T-helper 1 cell treated with Interleukin-12 subunit alpha and Interleukin-12 subunit beta and Interleukin-4 antibody, amounts not matched to agents 30 ng/mL and 1 ng/mL, for 36 hours (primary cell): ENCODE data around the gene TBC1D3H. TPM values are rescaled to one million over a fixed set of nuclear protein-coding genes. Genes with fewer than 3 reads are reported as not detected.
"Not testable (repeated sequence)": the region's sequence is repeated elsewhere in the genome, so short reads cannot be mapped to it uniquely, and the experiment has no call there.

Source experiments
- intact Hi-C: fragments of 100-400 bp; cut with micrococcal nuclease; formaldehyde crosslinking; loops from one replicate; pipeline ENCODE4 v1.15.1; 2024
- total RNA-seq: library from RNA; stranded (reverse); gene quantifications from 2 replicates; pipeline ENCODE4 v1.2.3, GENCODE V29; 2022

TBC1D3H gene
- total RNA-seq, result not detected in 2 replicates

DNA sequence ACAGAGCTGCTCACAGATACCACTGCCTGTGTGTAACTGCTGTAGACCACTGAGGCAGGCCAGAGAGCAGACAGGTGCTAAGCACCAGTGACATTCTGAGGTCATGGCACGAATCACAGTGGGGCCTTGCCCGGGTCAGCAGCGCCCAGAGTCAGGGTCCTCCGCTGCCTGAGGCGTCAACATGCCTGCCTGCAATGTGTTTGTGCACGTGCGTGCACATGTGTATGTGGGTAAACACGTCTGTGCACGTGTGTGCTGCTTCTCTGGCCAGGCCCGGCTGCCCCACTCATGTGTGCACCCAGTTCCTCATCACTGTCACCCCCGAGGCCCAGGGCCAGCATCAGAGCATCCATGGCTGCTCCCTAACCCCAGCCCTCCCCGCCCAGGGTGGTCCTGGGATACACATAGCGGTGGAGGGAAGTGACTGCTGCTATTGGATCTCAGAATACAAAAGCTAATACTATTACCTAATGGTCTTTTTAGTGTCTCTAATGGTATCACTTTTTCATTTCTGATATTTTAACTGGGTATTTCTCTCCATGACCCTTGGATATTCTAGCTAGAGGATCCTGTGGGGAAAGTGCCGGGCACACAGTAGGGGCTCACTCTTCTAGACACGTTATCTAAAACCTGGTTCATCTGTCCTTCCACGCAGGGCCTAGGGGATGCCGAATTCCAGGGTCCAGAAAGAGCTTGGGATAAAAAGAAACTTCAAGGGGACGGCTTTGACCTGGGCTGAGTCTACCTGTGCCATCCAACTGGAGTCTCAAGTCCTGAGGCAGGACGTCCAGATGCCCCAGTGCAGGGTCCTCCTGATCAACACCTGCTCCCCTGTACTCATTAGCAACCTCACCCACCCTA is at the start of gene TBC1D3H:
Gene TBC1D3H, minus strand, starts transcription at position 51 of the 861 bp plus-strand sequence. CDS start 1,540 bp downstream, outside the sequence.
- intact Hi-C loops, result not testable (repeated sequence)

- intact Hi-C loops, result not testable (repeated sequence)
These were observed 40.7 kb upstream of the TBC1D3H start for GRCh38 chr17:36428891-36429290.

DNA sequence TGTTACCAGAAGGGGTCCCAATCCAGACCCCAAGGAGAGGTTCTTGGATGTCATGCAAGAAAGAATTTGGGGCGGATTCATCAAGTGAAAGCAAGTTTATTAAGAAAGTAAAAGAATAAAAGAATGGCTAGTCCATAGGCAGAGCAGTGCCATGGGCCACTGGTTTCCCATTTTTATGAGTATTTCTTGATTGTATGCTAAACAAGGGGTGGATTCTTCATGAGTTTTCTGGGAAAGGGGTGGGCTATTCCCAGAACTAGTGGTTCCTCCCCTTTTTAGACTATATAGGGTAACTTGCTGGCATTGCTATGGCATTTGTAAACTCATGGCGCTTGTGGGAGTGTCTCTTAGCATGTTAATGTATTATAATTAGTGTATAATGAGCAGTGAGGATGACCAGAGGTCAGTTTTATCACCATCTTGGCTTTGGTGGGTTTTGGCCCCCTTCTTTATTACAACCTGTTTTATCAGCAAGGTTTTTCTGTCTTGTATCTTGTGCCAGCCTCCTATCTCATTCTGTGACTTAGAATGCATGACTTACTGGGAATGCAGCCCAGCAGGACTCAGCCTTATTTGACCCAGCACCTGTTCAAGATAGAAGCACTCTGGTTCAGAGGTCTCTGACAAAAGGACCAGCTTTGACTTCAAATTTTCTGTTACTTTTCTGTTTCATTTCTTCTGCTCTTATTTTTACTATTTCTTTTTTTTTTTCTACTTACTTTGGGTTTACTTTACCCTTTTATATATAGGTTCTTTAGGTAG is 27.1 kb upstream of the TBC1D3H start:
- intact Hi-C loops, result not testable (repeated sequence)

DNA sequence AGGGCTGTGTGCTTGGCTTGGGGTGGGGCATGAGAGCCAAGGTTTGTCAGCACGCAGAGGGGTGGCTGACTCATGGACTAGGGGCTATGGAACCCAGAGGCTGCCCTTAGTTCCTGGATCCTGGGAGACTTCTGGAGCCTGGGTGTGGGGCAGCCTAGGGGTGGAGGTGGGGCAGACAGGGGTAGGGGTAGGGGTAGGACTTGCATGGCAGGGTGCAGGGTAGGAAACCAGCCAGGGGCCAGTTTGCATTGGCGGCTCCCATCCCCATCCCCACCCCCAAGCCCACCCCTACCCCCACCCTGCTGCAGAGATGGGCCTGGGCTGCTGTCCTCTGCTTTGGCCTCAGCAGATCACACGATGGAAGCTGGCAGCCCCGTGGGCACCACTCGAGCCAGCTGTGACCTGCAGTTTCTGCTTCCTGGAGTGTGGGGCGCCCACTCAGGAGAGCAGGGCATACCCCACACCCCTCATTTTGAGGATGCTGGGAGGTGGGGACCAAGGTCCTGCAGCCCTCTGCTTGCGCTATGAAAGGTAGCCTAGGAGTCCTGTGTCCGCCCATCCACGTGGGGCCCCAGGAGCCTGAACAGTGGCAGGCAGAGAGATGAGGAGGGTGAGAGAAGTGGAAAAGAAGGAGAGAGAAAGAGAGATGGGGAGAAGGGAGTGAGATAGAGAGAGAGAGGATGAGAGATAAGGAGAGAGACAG is 2.9 kb upstream of the TBC1D3H start:
- intact Hi-C loops, result not testable (repeated sequence)

DNA sequence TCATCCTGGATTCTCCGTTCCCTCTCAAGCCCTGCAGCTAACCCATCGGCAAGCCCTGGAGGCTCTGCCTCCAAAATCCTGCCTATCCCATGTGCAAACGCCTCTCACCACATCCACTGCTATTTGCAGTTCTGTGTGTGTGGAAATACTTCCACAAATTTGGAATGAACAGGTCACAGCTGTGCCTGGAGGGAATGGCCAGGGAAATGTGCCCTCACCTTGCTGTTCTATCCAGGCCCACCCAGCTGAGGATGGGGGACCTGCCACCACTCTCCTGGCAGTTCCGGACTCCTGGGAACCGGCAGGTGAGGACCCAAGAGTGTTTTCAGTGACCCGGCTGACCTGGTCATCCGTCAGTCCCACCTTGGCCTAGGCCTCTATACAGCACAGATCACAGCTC is 12.3 kb downstream of the TBC1D3H start:
- intact Hi-C loops, result not testable (repeated sequence)

GRCh38 chr17:36362496-36362895 is 25.7 kb downstream of the TBC1D3H start:
- intact Hi-C loops, result not testable (repeated sequence)

Other genes with a start within 250 kb of the TBC1D3H start
- gene TBC1D3B, start 211.8 kb downstream of the TBC1D3H start, total RNA-seq, result 12.9 and 14.1 TPM in 2 replicates
- 3.8 and 6.9 TPM in 2 replicates for gene CCL3L1, start 191.7 kb downstream of the TBC1D3H start, total RNA-seq
- 10.2 and 10.8 TPM in 2 replicates for gene CCL4L2, start 177.4 kb downstream of the TBC1D3H start, total RNA-seq
- 0.69 and 2.6 TPM in 2 replicates for gene TBC1D3I, start 123.9 kb downstream of the TBC1D3H start, total RNA-seq
- not detected in 2 replicates for gene TBC1D3G, start 64.6 kb downstream of the TBC1D3H start, total RNA-seq
- 37.6 and 38.0 TPM in 2 replicates for gene ZNHIT3, start 98.2 kb upstream of the TBC1D3H start, total RNA-seq
- 105 and 115 TPM in 2 replicates for gene MYO19, start 146.4 kb upstream of the TBC1D3H start, total RNA-seq
- 14.4 and 15.8 TPM in 2 replicates for gene PIGW, start 146.6 kb upstream of the TBC1D3H start, total RNA-seq
- 103 and 108 TPM in 2 replicates for gene GGNBP2, start 156.5 kb upstream of the TBC1D3H start, total RNA-seq
- 5.7 and 6.1 TPM in 2 replicates for gene DHRS11, start 203.4 kb upstream of the TBC1D3H start, total RNA-seq
- gene MRM1, start 213.1 kb upstream of the TBC1D3H start, total RNA-seq, result 10.3 and 10.6 TPM in 2 replicates